ENCODE data around the gene CD36. TPM values are rescaled to one million over a fixed set of nuclear protein-coding genes. Genes with fewer than 3 reads are reported as not detected.

Gene CD36
- total RNA-seq, 1 donor from 2014 or later, result 1.7 TPM

- no peaks in the 10 kb centered on the region for H4K20me1 ChIP-seq (ENCODE audit: insufficient read depth, low read length)
- H3K4me2 ChIP-seq (ENCODE audit: low read length), result no peak overlapping the region
- H3K4me1 ChIP-seq (ENCODE audit: insufficient read depth, low read length), result no peaks in the 10 kb centered on the region
- Mint-ChIP-seq H3K36me3 (ENCODE audit: low read depth, unreplicated experiment) (no peaks in the 10 kb centered on the region), H3K9me3 (ENCODE audit: unreplicated experiment) (no peaks in the 10 kb centered on the region), H3K4me3 (ENCODE audit: unreplicated experiment) (no peak overlapping the region), H3K27me3 (ENCODE audit: low read depth, unreplicated experiment) (no peaks in the 10 kb centered on the region), H3K27ac (ENCODE audit: unreplicated experiment) (no peak overlapping the region), H3K4me1 (ENCODE audit: low read depth, unreplicated experiment) (no peaks in the 10 kb centered on the region)
- H2AFZ ChIP-seq (ENCODE audit: low read depth, low read length), result no peak overlapping the region
- no peak overlapping the region for H3K27ac ChIP-seq (ENCODE audit: low read depth, low read length)
- H3K36me3 ChIP-seq (ENCODE audit: insufficient read depth, low read length), result no peaks in the 10 kb centered on the region
- no peak overlapping the region for H3K4me3 ChIP-seq (ENCODE audit: insufficient read depth, low read depth, low read length)
- no peaks in the 10 kb centered on the region for H3K27me3 ChIP-seq (ENCODE audit: insufficient read depth, low read length)
- H3K79me2 ChIP-seq (ENCODE audit: insufficient read depth, low read length), result no peaks in the 10 kb centered on the region
- TF ChIP-seq EZH2 (IDR thresholded peaks at IDR 0.05; ENCODE audit: insufficient read depth, low read length), result no peak
- no peak for TF ChIP-seq CTCF (IDR thresholded peaks at IDR 0.05; ENCODE audit: insufficient read depth, low read depth, low read length)
- H3K9me3 ChIP-seq (ENCODE audit: insufficient read depth, low read depth, low read length), result no peaks in the 10 kb centered on the region
- no peak for DNase-seq (ENCODE audit: low read depth)
- FAIRE-seq, result no peak
- H3K9ac ChIP-seq (ENCODE audit: low read length), result no peak overlapping the region
Observed at GRCh38 chr7:80651471-80651870, 13.0 kb downstream of the CD36 start.

GRCh38 chr7:80653244-80653643 is 14.8 kb downstream of the CD36 start:
- Histone ChIP-seq H2AFZ (ENCODE audit: low read depth, low read length) (no peak overlapping the region), H3K79me2 (ENCODE audit: insufficient read depth, low read length) (no peaks in the 10 kb centered on the region), H3K36me3 (ENCODE audit: insufficient read depth, low read length) (no peaks in the 10 kb centered on the region), H3K27ac (ENCODE audit: low read depth, low read length) (no peak overlapping the region), H3K9ac (ENCODE audit: low read length) (no peak overlapping the region), H3K4me3 (ENCODE audit: insufficient read depth, low read depth, low read length) (no peak overlapping the region), H3K27me3 (ENCODE audit: insufficient read depth, low read length) (no peaks in the 10 kb centered on the region), H3K4me2 (ENCODE audit: low read length) (no peak overlapping the region), H3K9me3 (ENCODE audit: insufficient read depth, low read depth, low read length) (no peaks in the 10 kb centered on the region), H4K20me1 (ENCODE audit: insufficient read depth, low read length) (no peaks in the 10 kb centered on the region), H3K4me1 (ENCODE audit: insufficient read depth, low read length) (no peaks in the 10 kb centered on the region)
- no peaks in the 10 kb centered on the region for H3K9me3 Mint-ChIP-seq (ENCODE audit: unreplicated experiment)
- H3K27me3 Mint-ChIP-seq (ENCODE audit: low read depth, unreplicated experiment), result no peaks in the 10 kb centered on the region
- no peak overlapping the region for H3K27ac Mint-ChIP-seq (ENCODE audit: unreplicated experiment)
- TF ChIP-seq EZH2 (IDR thresholded peaks at IDR 0.05; ENCODE audit: insufficient read depth, low read length) (no peak), CTCF (IDR thresholded peaks at IDR 0.05; ENCODE audit: insufficient read depth, low read depth, low read length) (no peak)
- FAIRE-seq (no peak), DNase-seq (ENCODE audit: low read depth) (no peak)
- no peaks in the 10 kb centered on the region for H3K4me1 Mint-ChIP-seq (ENCODE audit: low read depth, unreplicated experiment)
- H3K36me3 Mint-ChIP-seq (ENCODE audit: low read depth, unreplicated experiment), result no peaks in the 10 kb centered on the region
- no peak overlapping the region for H3K4me3 Mint-ChIP-seq (ENCODE audit: unreplicated experiment)

- H3K9ac ChIP-seq (ENCODE audit: low read length), result no peak overlapping the region
- no peaks in the 10 kb centered on the region for H3K4me1 ChIP-seq (ENCODE audit: insufficient read depth, low read length)
- no peaks in the 10 kb centered on the region for H3K79me2 ChIP-seq (ENCODE audit: insufficient read depth, low read length)
- no peak overlapping the region for H3K4me3 ChIP-seq (ENCODE audit: insufficient read depth, low read depth, low read length)
- H3K9me3 ChIP-seq (ENCODE audit: insufficient read depth, low read depth, low read length), result no peaks in the 10 kb centered on the region
- no peak overlapping the region for H3K27ac ChIP-seq (ENCODE audit: low read depth, low read length)
- Mint-ChIP-seq H3K4me1 (ENCODE audit: low read depth, unreplicated experiment) (peaks cover 1% of the 10 kb centered on the region), H3K27me3 (ENCODE audit: low read depth, unreplicated experiment) (no peaks in the 10 kb centered on the region), H3K36me3 (ENCODE audit: low read depth, unreplicated experiment) (no peaks in the 10 kb centered on the region), H3K9me3 (ENCODE audit: unreplicated experiment) (no peaks in the 10 kb centered on the region), H3K27ac (ENCODE audit: unreplicated experiment) (no peak overlapping the region), H3K4me3 (ENCODE audit: unreplicated experiment) (no peak overlapping the region)
- DNase-seq (ENCODE audit: low read depth) (no peak), FAIRE-seq (no peak)
- H3K36me3 ChIP-seq (ENCODE audit: insufficient read depth, low read length), result no peaks in the 10 kb centered on the region
- H2AFZ ChIP-seq (ENCODE audit: low read depth, low read length), result no peak overlapping the region
- H3K27me3 ChIP-seq (ENCODE audit: insufficient read depth, low read length), result no peaks in the 10 kb centered on the region
- no peak for TF ChIP-seq EZH2 (IDR thresholded peaks at IDR 0.05; ENCODE audit: insufficient read depth, low read length)
- TF ChIP-seq CTCF (IDR thresholded peaks at IDR 0.05; ENCODE audit: insufficient read depth, low read depth, low read length), result no peak
- no peaks in the 10 kb centered on the region for H4K20me1 ChIP-seq (ENCODE audit: insufficient read depth, low read length)
- no peak overlapping the region for H3K4me2 ChIP-seq (ENCODE audit: low read length)
Observed at GRCh38 chr7:80654887-80655340, 16.5 kb downstream of the CD36 start.

All from astrocyte (in vitro differentiated cells and primary cell).